Osteoblast (primary cell): ENCODE data around the gene LHFPL3. TPM values are rescaled to one million over a fixed set of nuclear protein-coding genes. Genes with fewer than 3 reads are reported as not detected.
A peak's percentile ranks its signal among the peaks of the same experiment; 100 is the strongest.

ENCODE experiments used
- DNase-seq: peaks from one replicate; pipeline ENCODE4 v3.0.0; 2011; ENCODE audit warnings: low spot score, mixed read lengths; ENCODE audit not compliant: insufficient read length; ENCODE audit errors: missing footprints
- H2AFZ ChIP-seq: 2 replicates; pipeline ENCODE4 v1.6.0; 2011; ENCODE audit warnings: mild to moderate bottlenecking, low read length
- H3K27ac ChIP-seq: 2 replicates; pipeline ENCODE4 v1.5.1; 2011; ENCODE audit warnings: mild to moderate bottlenecking, low read depth, low read length, moderate library complexity
- H3K27me3 ChIP-seq: 2 replicates; pipeline ENCODE4 v1.6.0; 2012; ENCODE audit warnings: mild to moderate bottlenecking, control low read depth, inconsistent platforms, low read length, moderate library complexity; ENCODE audit not compliant: insufficient read depth
- H3K36me3 ChIP-seq: 2 replicates; pipeline ENCODE4 v1.5.1; 2011; ENCODE audit warnings: mild to moderate bottlenecking, low read length, control low read depth, moderate library complexity; ENCODE audit not compliant: insufficient read depth
- H3K4me1 ChIP-seq: 2 replicates; pipeline ENCODE4 v1.5.1; 2011; ENCODE audit warnings: mild to moderate bottlenecking, low read length, control low read depth, moderate library complexity; ENCODE audit not compliant: insufficient read depth
- H3K4me2 ChIP-seq: 2 replicates; pipeline ENCODE4 v1.6.0; 2011; ENCODE audit warnings: mild to moderate bottlenecking, low read length; ENCODE audit not compliant: insufficient read depth
- H3K4me3 ChIP-seq: fragments of 200-600 bp; sonication (generic); 3 replicates; pipeline ENCODE4 v1.5.1; 2012; ENCODE audit warnings: mild to moderate bottlenecking, low read length, inconsistent platforms; ENCODE audit not compliant: insufficient read depth
- H3K79me2 ChIP-seq: 2 replicates; pipeline ENCODE4 v1.6.0; 2012; ENCODE audit warnings: mild to moderate bottlenecking, low read length, control low read depth, inconsistent platforms; ENCODE audit not compliant: insufficient read depth
- H3K9me3 ChIP-seq: 2 replicates; pipeline ENCODE4 v1.5.1; 2011; ENCODE audit warnings: low read depth, low read length, control low read depth
- H4K20me1 ChIP-seq: 2 replicates; pipeline ENCODE4 v1.6.0; 2012; ENCODE audit warnings: mild to moderate bottlenecking, low read length, control low read depth; ENCODE audit not compliant: insufficient read depth
- total RNA-seq: library from RNA; depleted of rRNA; stranded (reverse); fragments of >200 nt; gene quantifications from 2 replicates; pipeline ENCODE4 v1.2.3, GENCODE V29; 2012
- TF ChIP-seq, protein P1 (sequence below): IDR thresholded peaks from 2 replicates; pipeline ENCODE4 v1.5.1; 2011; ENCODE audit warnings: mild to moderate bottlenecking, low read depth, low read length, moderate library complexity; ENCODE audit errors: extremely low read depth

Gene LHFPL3
- total RNA-seq, 1 donor, result not detected

DNA sequence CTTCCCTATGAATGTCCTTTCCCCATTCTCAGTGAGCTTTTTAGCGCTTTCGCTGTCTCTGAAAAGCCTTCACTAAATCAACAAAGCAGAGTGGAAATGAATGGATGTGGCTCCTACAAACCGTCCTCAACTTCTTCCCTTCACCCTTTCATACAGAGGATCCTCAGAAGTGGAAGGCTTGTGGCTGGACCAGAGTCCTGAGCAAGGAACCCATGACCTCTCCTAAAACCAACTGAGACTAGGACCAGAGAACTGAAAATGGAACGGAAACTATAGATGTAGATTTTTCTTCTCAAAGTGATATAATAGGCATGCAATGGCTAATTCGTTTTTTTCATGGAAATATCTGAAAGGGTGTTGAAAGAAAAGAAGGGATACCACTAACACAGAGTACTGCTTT, 122.5 kb downstream of the LHFPL3 start:
- H4K20me1 ChIP-seq, result no peaks in the 10 kb centered on the region
- H2AFZ ChIP-seq, result no peak overlapping the region
- no peak overlapping the region for H3K4me3 ChIP-seq
- no peaks in the 10 kb centered on the region for H3K4me1 ChIP-seq
- H3K27ac ChIP-seq, result no peak overlapping the region
- no peak overlapping the region for H3K4me2 ChIP-seq
- no peak for DNase-seq
- peaks cover 4% of the 10 kb centered on the region for H3K9me3 ChIP-seq
- H3K36me3 ChIP-seq, result no peaks in the 10 kb centered on the region
- H3K79me2 ChIP-seq, result no peaks in the 10 kb centered on the region
- H3K27me3 ChIP-seq, result no peaks in the 10 kb centered on the region
- TF ChIP-seq, protein P1, sequence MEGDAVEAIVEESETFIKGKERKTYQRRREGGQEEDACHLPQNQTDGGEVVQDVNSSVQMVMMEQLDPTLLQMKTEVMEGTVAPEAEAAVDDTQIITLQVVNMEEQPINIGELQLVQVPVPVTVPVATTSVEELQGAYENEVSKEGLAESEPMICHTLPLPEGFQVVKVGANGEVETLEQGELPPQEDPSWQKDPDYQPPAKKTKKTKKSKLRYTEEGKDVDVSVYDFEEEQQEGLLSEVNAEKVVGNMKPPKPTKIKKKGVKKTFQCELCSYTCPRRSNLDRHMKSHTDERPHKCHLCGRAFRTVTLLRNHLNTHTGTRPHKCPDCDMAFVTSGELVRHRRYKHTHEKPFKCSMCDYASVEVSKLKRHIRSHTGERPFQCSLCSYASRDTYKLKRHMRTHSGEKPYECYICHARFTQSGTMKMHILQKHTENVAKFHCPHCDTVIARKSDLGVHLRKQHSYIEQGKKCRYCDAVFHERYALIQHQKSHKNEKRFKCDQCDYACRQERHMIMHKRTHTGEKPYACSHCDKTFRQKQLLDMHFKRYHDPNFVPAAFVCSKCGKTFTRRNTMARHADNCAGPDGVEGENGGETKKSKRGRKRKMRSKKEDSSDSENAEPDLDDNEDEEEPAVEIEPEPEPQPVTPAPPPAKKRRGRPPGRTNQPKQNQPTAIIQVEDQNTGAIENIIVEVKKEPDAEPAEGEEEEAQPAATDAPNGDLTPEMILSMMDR, result no peak

DNA sequence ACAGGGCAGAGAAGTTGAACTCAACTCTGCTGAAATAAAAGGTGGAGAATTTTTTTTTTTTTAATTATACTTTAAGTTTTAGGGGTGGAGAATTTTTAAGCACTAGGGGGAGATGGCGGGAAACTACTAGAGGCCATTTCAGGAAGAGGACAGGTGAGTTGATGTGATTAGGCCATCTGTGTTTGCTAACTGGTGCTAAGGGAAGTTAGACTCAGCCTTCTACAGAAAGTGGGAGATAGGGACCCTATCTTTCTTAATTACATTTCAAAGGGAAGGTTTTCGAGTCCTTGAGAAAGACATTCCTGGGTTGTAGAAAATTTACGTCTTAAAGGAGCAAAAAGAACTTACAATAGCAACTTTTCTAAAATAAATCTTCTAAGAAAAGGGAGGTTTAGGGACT, 124.8 kb downstream of the LHFPL3 start:
- no peaks in the 10 kb centered on the region for H3K36me3 ChIP-seq
- peaks cover 4% of the 10 kb centered on the region for H3K9me3 ChIP-seq
- H3K4me2 ChIP-seq, result no peak overlapping the region
- no peaks in the 10 kb centered on the region for H3K27me3 ChIP-seq
- no peaks in the 10 kb centered on the region for H4K20me1 ChIP-seq
- TF ChIP-seq, protein P1, result no peak
- no peak overlapping the region for H2AFZ ChIP-seq
- H3K4me1 ChIP-seq, result no peaks in the 10 kb centered on the region
- H3K79me2 ChIP-seq, result no peaks in the 10 kb centered on the region
- no peak overlapping the region for H3K27ac ChIP-seq
- H3K4me3 ChIP-seq, result no peak overlapping the region
- no peak for DNase-seq

DNA sequence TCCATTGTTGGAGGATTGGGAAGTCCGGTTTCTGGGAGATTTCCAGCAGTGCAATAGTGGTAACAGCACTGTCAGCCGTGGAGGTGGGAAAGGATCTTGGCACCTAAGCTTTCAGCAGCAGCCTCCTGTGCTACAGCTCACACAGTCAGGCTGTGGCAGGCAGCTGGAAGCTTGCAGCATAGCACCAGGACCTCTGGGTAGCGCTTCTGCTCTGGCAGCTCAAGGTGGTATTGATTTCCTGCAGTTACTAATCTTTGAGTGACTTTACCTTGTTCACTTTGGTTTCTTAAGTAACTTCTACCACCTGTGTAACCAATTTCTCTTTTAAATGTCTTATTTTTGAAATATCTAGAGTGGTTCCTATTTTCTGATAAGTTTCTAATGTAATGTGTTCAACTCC, 130.5 kb downstream of the LHFPL3 start:
- Histone ChIP-seq H3K27ac (no peak overlapping the region), H2AFZ (no peak overlapping the region), H3K9me3 (peaks cover 4% of the 10 kb centered on the region), H4K20me1 (no peaks in the 10 kb centered on the region), H3K36me3 (no peaks in the 10 kb centered on the region), H3K27me3 (no peaks in the 10 kb centered on the region), H3K4me2 (no peak overlapping the region), H3K4me3 (no peak overlapping the region), H3K79me2 (no peaks in the 10 kb centered on the region), H3K4me1 (no peaks in the 10 kb centered on the region)
- DNase-seq, result no peak
- TF ChIP-seq, protein P1, result no peak

DNA sequence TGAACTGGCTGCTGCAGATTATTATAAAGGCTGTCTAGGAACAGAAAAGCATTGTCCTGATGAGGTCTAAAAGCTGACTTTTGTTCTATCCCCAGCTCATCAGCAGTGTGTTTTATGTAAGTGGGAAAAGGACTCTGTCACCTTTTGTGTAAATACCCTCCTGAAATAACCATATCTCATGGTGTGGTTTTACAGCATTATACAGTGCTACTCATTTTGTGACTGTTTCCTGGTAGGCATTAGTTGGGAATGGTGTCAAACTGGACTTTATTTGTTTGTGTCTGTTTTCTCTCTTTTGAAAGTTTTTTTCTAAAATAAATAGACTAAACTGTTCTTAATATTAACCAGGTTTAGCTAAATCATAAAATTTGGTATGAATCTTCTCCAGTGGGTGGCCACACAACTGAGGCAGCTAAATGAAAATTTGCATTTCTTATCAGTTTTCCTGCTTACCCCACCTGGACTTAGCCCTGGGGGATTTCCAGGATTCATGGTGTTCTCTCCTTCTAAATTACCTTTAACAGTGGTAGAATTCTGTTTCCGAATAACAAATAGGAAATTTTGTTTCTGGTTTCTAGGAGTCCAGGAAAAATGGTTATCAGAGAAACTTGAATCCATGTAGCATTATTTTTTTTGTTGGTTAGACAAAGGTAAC, 140.9 kb downstream of the LHFPL3 start:
- Histone ChIP-seq H3K27me3 (no peaks in the 10 kb centered on the region), H3K27ac (no peak overlapping the region), H4K20me1 (no peaks in the 10 kb centered on the region), H3K36me3 (no peaks in the 10 kb centered on the region), H3K79me2 (no peaks in the 10 kb centered on the region), H3K9me3 (no peaks in the 10 kb centered on the region), H2AFZ (no peak overlapping the region), H3K4me2 (no peak overlapping the region), H3K4me1 (no peaks in the 10 kb centered on the region), H3K4me3 (no peak overlapping the region)
- peak; percentile 31 for DNase-seq
- TF ChIP-seq, protein P1, result no peak
